Measurements from ENCODE around the gene CCDC14. TPM values are rescaled to one million over a fixed set of nuclear protein-coding genes. Genes with fewer than 3 reads are reported as not detected.
A peak's percentile ranks its signal among the peaks of the same experiment; 100 is the strongest.

Gene CCDC14
- polyA plus RNA-seq, 1 donor (not counting 4 experiments of a cell fraction or from before 2014, with no cell fraction given): 50.5 TPM

DNA sequence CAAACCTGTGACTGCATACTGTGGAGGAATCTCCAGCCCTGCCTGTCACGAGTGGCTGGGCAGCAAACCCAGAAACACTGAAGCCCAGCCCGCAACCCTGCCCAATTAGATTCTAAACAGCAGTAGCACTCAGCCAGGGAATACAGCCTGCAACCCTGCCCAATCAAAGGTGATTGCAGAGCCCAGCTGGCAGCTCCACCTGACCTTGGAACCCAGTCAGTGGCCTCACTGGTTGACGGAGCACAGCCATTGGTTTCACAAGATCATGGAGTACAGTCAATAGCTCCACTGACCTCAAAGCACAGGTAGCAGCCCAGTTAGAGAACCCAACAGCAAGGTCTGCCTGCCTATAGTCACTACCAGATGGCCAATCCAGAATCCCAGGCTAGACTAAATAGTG, 41.7 kb downstream of the CCDC14 start:
- Histone ChIP-seq H3K27me3 (ENCODE audit: control insufficient read depth, extremely low read depth, insufficient read depth, low read length) (no peaks in the 10 kb centered on the region), H3K9me1 (ENCODE audit: control insufficient read depth, extremely low read depth, insufficient read depth, low read length) (no peaks in the 10 kb centered on the region), H3K4me3 (ENCODE audit: control insufficient read depth in 2 of 3, extremely low read depth in 1 of 3, insufficient read depth in 2 of 3, low read depth in 1 of 3, low read length in 3 of 3) (no peak overlapping the region), H3K4me2 (ENCODE audit: control insufficient read depth, extremely low read depth, insufficient read depth, low read depth, low read length) (no peak overlapping the region), H3K4me1 (ENCODE audit: control insufficient read depth, extremely low read depth, insufficient read depth, low read length) (no peaks in the 10 kb centered on the region), H3K36me3 (ENCODE audit: control insufficient read depth in 2 of 2, extremely low read depth in 1 of 2, insufficient read depth in 2 of 2, low read length in 2 of 2) (peaks cover 5 to 7% of the 10 kb centered on the region in 2 experiments), H3K27ac (ENCODE audit: control insufficient read depth, insufficient read depth, low read length) (no peak overlapping the region), H4K20me1 (ENCODE audit: control insufficient read depth, extremely low read depth, insufficient read depth, low read length) (no peaks in the 10 kb centered on the region), H3K79me2 (ENCODE audit: control insufficient read depth, insufficient read depth, low read length) (no peaks in the 10 kb centered on the region), H3K9me3 (ENCODE audit: control insufficient read depth, low read depth, low read length) (no peaks in the 10 kb centered on the region), H3K9ac (ENCODE audit: control insufficient read depth, extremely low read depth, insufficient read depth, low read length) (no peak overlapping the region), H2AFZ (ENCODE audit: control insufficient read depth, low read length) (no peak overlapping the region)
- DNase-seq (ENCODE audit: low read depth, low spot score) (no peak), FAIRE-seq (no peak)
- dilution Hi-C loops (cut with MboI; ENCODE audit: extremely low pct_ligation_motif_present, low sequenced_read_pairs): no loop called here
- TF ChIP-seq EZH2 (IDR thresholded peaks at IDR 0.05; ENCODE audit: low read length): no peak
- TF ChIP-seq, protein P1, sequence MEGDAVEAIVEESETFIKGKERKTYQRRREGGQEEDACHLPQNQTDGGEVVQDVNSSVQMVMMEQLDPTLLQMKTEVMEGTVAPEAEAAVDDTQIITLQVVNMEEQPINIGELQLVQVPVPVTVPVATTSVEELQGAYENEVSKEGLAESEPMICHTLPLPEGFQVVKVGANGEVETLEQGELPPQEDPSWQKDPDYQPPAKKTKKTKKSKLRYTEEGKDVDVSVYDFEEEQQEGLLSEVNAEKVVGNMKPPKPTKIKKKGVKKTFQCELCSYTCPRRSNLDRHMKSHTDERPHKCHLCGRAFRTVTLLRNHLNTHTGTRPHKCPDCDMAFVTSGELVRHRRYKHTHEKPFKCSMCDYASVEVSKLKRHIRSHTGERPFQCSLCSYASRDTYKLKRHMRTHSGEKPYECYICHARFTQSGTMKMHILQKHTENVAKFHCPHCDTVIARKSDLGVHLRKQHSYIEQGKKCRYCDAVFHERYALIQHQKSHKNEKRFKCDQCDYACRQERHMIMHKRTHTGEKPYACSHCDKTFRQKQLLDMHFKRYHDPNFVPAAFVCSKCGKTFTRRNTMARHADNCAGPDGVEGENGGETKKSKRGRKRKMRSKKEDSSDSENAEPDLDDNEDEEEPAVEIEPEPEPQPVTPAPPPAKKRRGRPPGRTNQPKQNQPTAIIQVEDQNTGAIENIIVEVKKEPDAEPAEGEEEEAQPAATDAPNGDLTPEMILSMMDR (optimal IDR thresholded peaks at IDR 0.05 in 1 of 3, IDR thresholded peaks at IDR 0.05 in 1 of 3, conservative IDR thresholded peaks at IDR 0.05 in 1 of 3; ENCODE audit: extremely low read depth in 1 of 3, insufficient read depth in 2 of 3, low read length in 3 of 3): no peak

DNA sequence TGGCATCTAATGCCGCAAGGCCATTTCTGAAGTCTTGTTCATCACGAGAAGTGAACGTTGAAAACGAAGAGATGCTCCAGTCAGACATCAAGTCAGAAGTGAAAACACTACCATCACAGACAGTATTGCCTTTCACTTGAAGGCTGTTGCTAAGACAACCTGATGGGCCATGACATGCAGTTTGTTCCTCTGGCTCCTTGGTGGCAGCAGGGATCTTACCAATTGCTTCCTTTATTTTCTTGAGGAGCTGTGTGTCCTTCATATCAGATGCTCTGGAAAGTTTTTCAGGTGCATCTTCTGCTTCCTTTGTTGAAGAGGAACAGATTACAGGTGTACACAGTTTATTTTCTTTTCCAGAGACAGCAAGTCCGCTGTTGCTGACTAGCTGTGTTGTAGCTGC, 46.2 kb downstream of the CCDC14 start:
- no peak for TF ChIP-seq EZH2 (IDR thresholded peaks at IDR 0.05; ENCODE audit: low read length)
- TF ChIP-seq, protein P1 (optimal IDR thresholded peaks at IDR 0.05 in 1 of 3, IDR thresholded peaks at IDR 0.05 in 1 of 3, conservative IDR thresholded peaks at IDR 0.05 in 1 of 3; ENCODE audit: extremely low read depth in 1 of 3, insufficient read depth in 2 of 3, low read length in 3 of 3): no peak
- H4K20me1 ChIP-seq (ENCODE audit: control insufficient read depth, extremely low read depth, insufficient read depth, low read length): no peaks in the 10 kb centered on the region
- H3K79me2 ChIP-seq (ENCODE audit: control insufficient read depth, insufficient read depth, low read length): no peaks in the 10 kb centered on the region
- no peak overlapping the region for H3K4me2 ChIP-seq (ENCODE audit: control insufficient read depth, extremely low read depth, insufficient read depth, low read depth, low read length)
- DNase-seq (ENCODE audit: low read depth, low spot score) (no peak), FAIRE-seq (peak; percentile 69)
- H3K9me3 ChIP-seq (ENCODE audit: control insufficient read depth, low read depth, low read length): no peaks in the 10 kb centered on the region
- H3K27me3 ChIP-seq (ENCODE audit: control insufficient read depth, extremely low read depth, insufficient read depth, low read length): no peaks in the 10 kb centered on the region
- H3K4me1 ChIP-seq (ENCODE audit: control insufficient read depth, extremely low read depth, insufficient read depth, low read length): no peaks in the 10 kb centered on the region
- H3K9ac ChIP-seq (ENCODE audit: control insufficient read depth, extremely low read depth, insufficient read depth, low read length): no peak overlapping the region
- H2AFZ ChIP-seq (ENCODE audit: control insufficient read depth, low read length): no peak overlapping the region
- peaks cover 5 to 7% of the 10 kb centered on the region in 2 experiments for H3K36me3 ChIP-seq (ENCODE audit: control insufficient read depth in 2 of 2, extremely low read depth in 1 of 2, insufficient read depth in 2 of 2, low read length in 2 of 2)
- no peak overlapping the region for H3K4me3 ChIP-seq (ENCODE audit: control insufficient read depth in 2 of 3, extremely low read depth in 1 of 3, insufficient read depth in 2 of 3, low read depth in 1 of 3, low read length in 3 of 3)
- H3K9me1 ChIP-seq (ENCODE audit: control insufficient read depth, extremely low read depth, insufficient read depth, low read length): no peaks in the 10 kb centered on the region
- dilution Hi-C loops (cut with MboI; ENCODE audit: extremely low pct_ligation_motif_present, low sequenced_read_pairs): no loop called here
- H3K27ac ChIP-seq (ENCODE audit: control insufficient read depth, insufficient read depth, low read length): no peak overlapping the region
